ENCODE data around the gene NOX5.

NOX5 gene

DNA sequence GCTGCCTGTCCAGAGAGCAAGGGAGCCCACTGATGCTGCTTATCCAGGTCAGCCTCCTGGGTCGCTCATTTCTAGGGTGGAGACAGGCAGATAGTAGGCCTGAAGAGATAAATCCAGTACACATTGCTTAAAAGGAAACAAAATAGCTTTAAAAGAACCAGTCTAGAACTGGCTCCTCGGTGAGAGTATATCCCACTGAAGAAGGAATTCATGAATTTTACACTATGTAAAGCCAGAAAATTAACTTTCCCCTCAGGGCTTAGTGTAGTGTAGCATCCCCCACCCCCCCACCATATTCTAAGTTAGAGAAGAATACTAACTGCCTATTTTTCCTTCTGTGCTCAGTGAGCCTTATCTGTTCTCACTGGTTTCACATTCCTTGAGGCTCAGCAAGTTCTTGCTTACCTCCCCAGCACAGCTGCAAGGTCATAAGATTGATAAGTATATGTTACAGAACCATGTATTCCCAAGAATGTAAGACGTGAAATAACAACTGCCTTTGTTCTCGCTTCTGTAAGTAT is 30.5 kb upstream of the NOX5 start:
- Histone ChIP-seq H2AFZ (ENCODE audit: low read depth, low read length) (no peak overlapping the region), H3K9me3 (ENCODE audit: low read length) (no peaks in the 10 kb centered on the region), H3K4me1 (ENCODE audit: insufficient read depth, low read length) (no peaks in the 10 kb centered on the region), H3K4me3 (ENCODE audit: low read length) (no peak overlapping the region), H3K36me3 (ENCODE audit: insufficient read depth, low read length) (no peaks in the 10 kb centered on the region), H3K27me3 (ENCODE audit: insufficient read depth, low read length) (no peaks in the 10 kb centered on the region)

DNA sequence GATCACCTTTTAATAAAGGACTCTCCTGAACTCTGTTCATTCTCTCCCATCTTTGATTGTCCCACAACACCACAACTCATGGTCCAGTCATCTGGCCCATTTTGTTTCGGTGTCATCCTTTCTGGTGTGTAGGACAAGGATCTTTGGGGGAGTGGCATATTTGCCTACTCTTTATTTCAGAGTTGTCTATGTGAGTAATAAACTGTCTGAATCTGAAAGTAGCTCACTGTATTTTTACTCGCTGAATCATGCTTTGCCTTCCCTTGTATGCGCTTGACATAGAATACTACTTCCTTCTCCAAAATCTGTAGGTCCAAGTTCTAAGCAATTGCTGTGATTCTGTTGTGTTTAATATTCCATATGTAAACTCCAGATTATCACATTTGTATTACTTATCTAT is 29.9 kb upstream of the NOX5 start:
- H3K4me1 ChIP-seq (ENCODE audit: insufficient read depth, low read length) = no peaks in the 10 kb centered on the region
- H3K4me3 ChIP-seq (ENCODE audit: low read length) = no peak overlapping the region
- no peaks in the 10 kb centered on the region for H3K36me3 ChIP-seq (ENCODE audit: insufficient read depth, low read length)
- no peaks in the 10 kb centered on the region for H3K27me3 ChIP-seq (ENCODE audit: insufficient read depth, low read length)
- no peak overlapping the region for H2AFZ ChIP-seq (ENCODE audit: low read depth, low read length)
- H3K9me3 ChIP-seq (ENCODE audit: low read length) = no peaks in the 10 kb centered on the region

DNA sequence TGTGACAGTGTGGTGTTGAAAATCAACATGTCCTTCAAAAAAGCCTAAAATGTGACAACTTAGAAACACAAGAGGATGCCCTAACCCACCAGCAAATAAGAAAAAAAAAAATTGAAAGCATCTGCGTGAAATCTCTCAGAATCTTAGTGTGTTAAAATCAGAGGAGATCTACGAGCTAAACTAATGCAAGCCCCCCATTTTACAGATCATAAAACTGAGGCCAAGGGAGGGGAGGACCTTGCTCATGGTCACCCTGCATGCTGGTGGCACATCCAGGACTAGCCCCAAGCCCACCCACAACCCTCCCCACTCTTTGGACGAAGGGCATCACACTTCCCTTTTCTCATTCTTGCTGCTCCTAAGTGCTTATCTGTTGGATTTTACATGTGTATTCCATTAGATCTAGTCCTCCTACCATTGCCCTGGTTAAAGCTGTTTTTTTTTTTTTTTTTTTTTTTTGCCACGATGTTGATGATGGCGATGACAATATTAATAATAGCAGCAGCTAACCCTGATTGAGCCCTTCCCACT is 29.1 kb upstream of the NOX5 start:
- H3K9me3 ChIP-seq (ENCODE audit: low read length) = no peaks in the 10 kb centered on the region

DNA sequence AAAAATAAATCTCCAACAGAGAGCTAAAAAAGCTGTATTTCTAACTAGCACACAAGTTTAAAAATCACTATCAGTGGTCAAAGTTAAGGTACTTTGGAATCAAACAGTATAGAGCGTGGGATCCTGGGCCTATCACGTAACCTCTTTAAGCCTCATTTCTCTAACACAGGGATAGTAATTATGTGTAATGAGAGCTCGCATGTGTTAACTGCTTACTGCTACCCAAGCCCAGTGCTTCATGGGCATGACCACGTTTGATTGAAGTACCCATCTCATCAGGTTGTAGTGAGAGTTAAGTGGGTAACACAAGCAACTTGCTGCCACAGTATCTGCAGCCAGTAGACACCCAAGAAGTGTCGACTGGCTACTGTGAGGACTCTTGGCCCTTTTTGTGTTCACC is 28.2 kb upstream of the NOX5 start:
- H3K36me3 ChIP-seq (ENCODE audit: insufficient read depth, low read length) = no peaks in the 10 kb centered on the region
- H3K9me3 ChIP-seq (ENCODE audit: low read length) = no peaks in the 10 kb centered on the region
- H2AFZ ChIP-seq (ENCODE audit: low read depth, low read length) = no peak overlapping the region
- no peak overlapping the region for H3K4me3 ChIP-seq (ENCODE audit: low read length)
- H3K27me3 ChIP-seq (ENCODE audit: insufficient read depth, low read length) = no peaks in the 10 kb centered on the region
- H3K4me1 ChIP-seq (ENCODE audit: insufficient read depth, low read length) = peaks cover 7% of the 10 kb centered on the region

More for the DNA sequence above, 29.1 kb upstream of the NOX5 start:
- Histone ChIP-seq H3K4me1 (ENCODE audit: insufficient read depth, low read length) (peaks cover 3% of the 10 kb centered on the region), H2AFZ (ENCODE audit: low read depth, low read length) (no peak overlapping the region), H3K4me3 (ENCODE audit: low read length) (no peak overlapping the region), H3K36me3 (ENCODE audit: insufficient read depth, low read length) (no peaks in the 10 kb centered on the region), H3K27me3 (ENCODE audit: insufficient read depth, low read length) (no peaks in the 10 kb centered on the region)

DNA sequence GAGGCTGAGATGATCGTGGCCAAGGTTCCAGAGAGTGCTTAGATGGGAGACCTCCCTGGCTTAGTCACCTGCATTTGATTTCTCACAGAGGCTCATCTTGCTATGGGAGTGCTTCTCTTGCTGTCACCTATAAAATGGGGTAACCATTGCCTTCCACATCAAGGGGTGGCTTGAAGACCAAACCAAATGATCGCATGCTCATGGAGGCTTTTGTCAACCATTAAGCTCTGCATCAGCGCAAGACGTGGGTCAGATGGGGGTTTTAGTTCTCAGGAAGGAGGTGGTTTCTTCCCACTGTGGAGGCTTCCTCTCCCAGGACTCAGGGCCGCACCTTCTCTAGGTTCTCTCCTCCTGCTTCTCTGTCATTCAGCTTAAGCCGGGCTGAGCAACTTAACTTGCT is 27.4 kb upstream of the NOX5 start:
- Histone ChIP-seq H3K36me3 (ENCODE audit: insufficient read depth, low read length) (no peaks in the 10 kb centered on the region), H3K4me3 (ENCODE audit: low read length) (no peak overlapping the region), H3K9me3 (ENCODE audit: low read length) (no peaks in the 10 kb centered on the region), H2AFZ (ENCODE audit: low read depth, low read length) (no peak overlapping the region), H3K27me3 (ENCODE audit: insufficient read depth, low read length) (no peaks in the 10 kb centered on the region), H3K4me1 (ENCODE audit: insufficient read depth, low read length) (peaks cover 7% of the 10 kb centered on the region)

DNA sequence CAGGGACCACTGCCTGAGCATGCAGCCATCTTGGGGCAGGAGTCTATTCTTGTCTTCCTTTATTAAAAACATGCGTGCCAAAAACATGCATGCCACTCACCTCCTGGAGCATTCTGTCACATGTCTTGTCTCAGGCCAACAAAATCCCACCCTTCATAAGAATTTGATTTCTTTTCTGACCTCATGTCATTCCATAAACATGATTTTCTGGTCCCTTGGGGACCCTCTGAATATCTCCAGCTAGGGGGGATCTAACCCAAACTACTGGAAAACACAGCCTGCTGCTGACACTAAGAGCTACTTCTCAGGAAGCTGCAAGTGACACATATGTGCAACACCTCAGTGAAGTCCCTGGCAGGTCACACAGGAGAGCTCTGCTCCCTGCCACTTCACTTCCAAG is 26.8 kb upstream of the NOX5 start:
- H3K4me1 ChIP-seq (ENCODE audit: insufficient read depth, low read length) = peaks cover 7% of the 10 kb centered on the region
- H3K9me3 ChIP-seq (ENCODE audit: low read length) = no peaks in the 10 kb centered on the region
- no peak overlapping the region for H3K4me3 ChIP-seq (ENCODE audit: low read length)
- no peaks in the 10 kb centered on the region for H3K27me3 ChIP-seq (ENCODE audit: insufficient read depth, low read length)
- no peaks in the 10 kb centered on the region for H3K36me3 ChIP-seq (ENCODE audit: insufficient read depth, low read length)
- H2AFZ ChIP-seq (ENCODE audit: low read depth, low read length) = no peak overlapping the region

DNA sequence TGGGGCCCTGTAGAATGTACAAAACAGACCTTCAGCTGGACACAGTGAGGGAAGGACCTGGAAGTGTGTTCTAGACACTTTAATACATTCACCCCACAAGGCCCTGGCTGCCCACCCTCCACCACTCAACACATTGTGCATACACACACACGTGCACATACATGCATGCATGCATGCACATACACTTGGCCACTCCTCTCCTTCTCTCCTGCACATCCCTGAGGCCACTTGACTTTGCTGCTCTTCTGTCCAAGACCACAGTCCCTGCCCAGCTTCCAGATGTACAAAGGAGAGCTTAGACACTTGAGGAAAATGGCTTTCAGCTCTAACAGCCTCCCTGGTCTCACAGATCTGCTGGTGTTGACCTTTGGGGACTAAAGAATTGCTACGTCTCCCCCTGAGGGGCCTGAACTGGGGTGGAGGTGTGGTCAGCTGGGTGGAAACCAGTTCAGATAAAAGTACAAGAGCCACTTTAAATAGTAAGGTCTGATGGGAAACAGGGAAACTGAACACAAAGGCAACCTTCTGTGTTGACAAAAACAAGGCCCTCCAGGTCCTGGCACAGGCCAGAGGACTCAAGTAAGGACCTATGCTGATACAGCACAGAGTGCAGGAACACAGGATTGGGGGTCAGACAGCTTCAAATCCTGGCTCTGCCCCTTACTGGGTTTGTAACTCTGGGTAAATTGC is 24.8 kb upstream of the NOX5 start:
- H3K9me3 ChIP-seq (ENCODE audit: low read length) = no peaks in the 10 kb centered on the region
- no peak overlapping the region for H2AFZ ChIP-seq (ENCODE audit: low read depth, low read length)
- H3K4me3 ChIP-seq (ENCODE audit: low read length) = no peak overlapping the region
- no peaks in the 10 kb centered on the region for H3K27me3 ChIP-seq (ENCODE audit: insufficient read depth, low read length)
- no peaks in the 10 kb centered on the region for H3K36me3 ChIP-seq (ENCODE audit: insufficient read depth, low read length)
- H3K4me1 ChIP-seq (ENCODE audit: insufficient read depth, low read length) = peaks cover 7% of the 10 kb centered on the region

DNA sequence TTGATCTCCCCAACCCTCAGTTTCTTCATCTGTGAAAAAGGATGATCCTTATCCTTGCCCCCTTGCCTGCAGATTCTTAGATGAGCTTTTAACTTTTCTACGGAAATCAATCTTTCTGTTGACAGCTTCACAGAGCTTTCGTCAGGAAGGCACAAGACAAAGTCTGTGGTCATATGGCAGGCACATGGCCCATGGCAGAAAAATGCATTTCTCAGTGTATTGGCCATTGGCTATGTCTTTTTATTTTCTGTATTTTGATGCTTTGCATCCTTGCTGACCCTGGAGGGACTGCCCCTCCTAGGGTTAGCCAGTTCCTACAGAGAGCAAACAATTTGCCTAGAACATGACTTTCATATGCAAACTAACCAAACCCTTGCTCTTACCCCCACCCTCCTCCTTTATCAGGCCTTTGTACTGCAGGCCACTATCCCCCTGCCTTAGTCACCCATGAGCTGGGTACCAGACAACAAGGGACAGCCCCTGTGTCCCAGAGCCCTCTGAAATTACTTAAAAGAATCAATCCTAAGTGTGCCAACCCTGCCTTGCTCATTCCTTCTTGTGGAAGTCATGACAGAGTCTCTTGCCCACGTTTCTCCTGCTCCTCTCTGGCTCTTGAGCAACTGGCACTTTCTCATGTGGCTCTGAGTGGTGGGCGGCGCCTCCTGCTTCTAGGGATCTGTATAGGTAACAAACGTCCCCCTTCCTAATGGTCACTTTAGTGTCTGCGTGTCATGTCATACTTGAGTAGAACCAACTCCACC is 24.1 kb upstream of the NOX5 start:
- Histone ChIP-seq H3K36me3 (ENCODE audit: insufficient read depth, low read length) (no peaks in the 10 kb centered on the region), H2AFZ (ENCODE audit: low read depth, low read length) (no peak overlapping the region), H3K9me3 (ENCODE audit: low read length) (no peaks in the 10 kb centered on the region), H3K4me1 (ENCODE audit: insufficient read depth, low read length) (peaks cover 7% of the 10 kb centered on the region), H3K4me3 (ENCODE audit: low read length) (no peak overlapping the region), H3K27me3 (ENCODE audit: insufficient read depth, low read length) (no peaks in the 10 kb centered on the region)

DNA sequence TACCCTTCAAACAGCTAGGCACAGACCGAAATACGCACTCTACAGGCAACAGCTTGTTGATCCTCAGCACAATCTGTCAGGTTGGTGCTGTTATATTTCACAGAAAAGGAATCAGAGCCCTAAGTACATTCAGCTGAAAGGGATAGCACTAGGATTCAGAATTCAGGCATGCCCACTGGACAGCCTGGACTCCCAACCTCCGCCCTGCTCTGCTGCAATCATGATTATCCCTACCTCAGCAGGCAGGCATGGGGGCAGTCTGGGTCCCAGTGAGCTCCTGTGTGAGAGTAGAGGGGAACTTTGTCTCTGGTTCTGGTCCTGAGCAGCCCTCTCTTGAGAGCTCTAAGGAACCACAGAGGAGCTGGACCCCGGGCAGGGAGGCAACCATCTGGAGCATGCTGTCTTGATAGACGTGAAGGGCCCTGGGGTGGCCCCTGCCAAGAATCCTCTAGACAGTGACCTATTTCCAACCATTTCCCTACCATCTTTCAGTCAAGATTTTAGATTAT is 23.4 kb upstream of the NOX5 start:
- Histone ChIP-seq H3K36me3 (ENCODE audit: insufficient read depth, low read length) (no peaks in the 10 kb centered on the region), H3K9me3 (ENCODE audit: low read length) (no peaks in the 10 kb centered on the region), H3K27me3 (ENCODE audit: insufficient read depth, low read length) (no peaks in the 10 kb centered on the region), H3K4me1 (ENCODE audit: insufficient read depth, low read length) (peaks cover 7% of the 10 kb centered on the region), H3K4me3 (ENCODE audit: low read length) (no peak overlapping the region), H2AFZ (ENCODE audit: low read depth, low read length) (no peak overlapping the region)

DNA sequence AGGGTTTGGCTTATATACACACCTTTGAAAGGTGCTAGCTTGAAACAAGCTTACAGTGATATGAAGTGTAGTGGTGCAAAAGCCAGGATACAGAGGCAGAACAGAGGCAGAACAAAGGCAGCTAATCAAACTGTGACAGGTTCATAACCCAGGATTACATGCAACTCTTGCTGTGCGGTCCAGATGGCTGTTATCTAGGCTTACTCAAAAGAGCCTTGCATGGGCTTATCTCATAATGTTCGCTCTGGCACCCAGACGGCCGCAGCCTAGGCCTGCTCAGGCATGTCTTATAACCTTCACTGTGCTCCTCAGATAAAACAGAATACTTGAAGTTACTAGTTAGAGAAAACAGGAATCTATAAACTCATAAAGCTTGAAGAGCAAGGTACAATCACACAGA is 22.8 kb upstream of the NOX5 start:
- Histone ChIP-seq H3K36me3 (ENCODE audit: insufficient read depth, low read length) (no peaks in the 10 kb centered on the region), H3K9me3 (ENCODE audit: low read length) (no peaks in the 10 kb centered on the region), H3K4me1 (ENCODE audit: insufficient read depth, low read length) (peaks cover 7% of the 10 kb centered on the region), H3K27me3 (ENCODE audit: insufficient read depth, low read length) (no peaks in the 10 kb centered on the region), H3K4me3 (ENCODE audit: low read length) (no peak overlapping the region), H2AFZ (ENCODE audit: low read depth, low read length) (no peak overlapping the region)

DNA sequence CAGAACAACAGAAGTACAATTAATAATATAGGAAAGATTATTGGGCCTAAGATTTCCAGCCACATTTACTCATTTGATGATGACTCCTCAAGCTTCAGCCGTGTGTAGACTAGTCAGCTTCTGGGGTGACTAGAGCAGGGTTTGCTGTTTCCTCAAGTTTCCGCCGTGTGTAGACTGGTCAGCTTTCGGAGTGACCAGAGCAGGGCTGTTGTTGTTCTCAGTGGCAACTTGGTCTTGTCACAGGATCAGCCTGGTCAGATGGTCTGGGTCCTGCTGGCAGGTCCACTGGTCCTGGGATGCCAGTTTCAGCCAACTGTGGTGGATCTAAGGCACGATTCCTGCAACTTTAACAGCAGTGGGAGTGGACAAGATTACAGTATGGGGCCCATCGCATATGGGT is 21.8 kb upstream of the NOX5 start:
- Histone ChIP-seq H3K4me1 (ENCODE audit: insufficient read depth, low read length) (peaks cover 7% of the 10 kb centered on the region), H3K4me3 (ENCODE audit: low read length) (no peak overlapping the region), H2AFZ (ENCODE audit: low read depth, low read length) (no peak overlapping the region), H3K9me3 (ENCODE audit: low read length) (no peaks in the 10 kb centered on the region), H3K27me3 (ENCODE audit: insufficient read depth, low read length) (no peaks in the 10 kb centered on the region), H3K36me3 (ENCODE audit: insufficient read depth, low read length) (no peaks in the 10 kb centered on the region)

DNA sequence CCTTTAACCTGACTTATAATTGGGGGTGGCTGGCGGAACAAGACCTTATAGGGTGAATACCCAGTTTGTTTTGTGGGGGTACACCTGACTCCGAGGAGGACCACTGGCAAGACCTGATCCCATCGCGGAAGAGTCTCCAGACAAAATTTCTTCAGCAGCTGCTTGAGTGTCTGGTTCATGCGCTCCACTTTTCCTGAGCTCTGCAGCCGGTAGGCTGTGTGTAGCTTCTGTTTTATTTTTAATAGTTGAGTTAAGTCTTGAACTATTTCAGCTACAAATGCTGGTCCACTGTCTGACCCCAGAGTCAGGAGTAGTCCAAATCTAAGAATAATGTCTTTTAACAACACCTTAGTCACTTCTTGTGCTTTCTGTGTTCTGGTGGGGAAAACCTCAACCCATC is 21.2 kb upstream of the NOX5 start:
- no peaks in the 10 kb centered on the region for H3K36me3 ChIP-seq (ENCODE audit: insufficient read depth, low read length)
- no peak overlapping the region for H2AFZ ChIP-seq (ENCODE audit: low read depth, low read length)
- H3K4me1 ChIP-seq (ENCODE audit: insufficient read depth, low read length) = peaks cover 7% of the 10 kb centered on the region
- no peaks in the 10 kb centered on the region for H3K27me3 ChIP-seq (ENCODE audit: insufficient read depth, low read length)
- no peak overlapping the region for H3K4me3 ChIP-seq (ENCODE audit: low read length)
- H3K9me3 ChIP-seq (ENCODE audit: low read length) = no peaks in the 10 kb centered on the region

DNA sequence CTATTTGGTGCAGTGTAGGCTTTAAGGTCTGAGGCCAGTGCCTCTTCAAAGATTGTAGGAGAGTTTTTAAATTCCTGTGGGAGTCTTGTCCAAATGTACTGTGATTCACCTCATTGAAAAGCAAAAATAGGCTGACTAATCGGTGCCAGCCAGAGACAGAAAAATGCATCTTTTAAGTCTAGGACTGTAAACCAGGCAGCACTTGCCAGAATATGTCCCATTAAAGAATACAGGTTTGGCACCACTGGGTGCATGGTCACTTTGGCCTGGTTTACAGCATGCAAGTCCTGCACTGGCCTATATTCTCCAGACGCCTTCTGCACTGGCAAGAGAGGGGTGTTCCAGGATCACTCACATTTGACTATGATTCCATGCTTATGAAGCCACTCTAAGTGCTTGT is 20.3 kb upstream of the NOX5 start:
- H2AFZ ChIP-seq (ENCODE audit: low read depth, low read length) = no peak overlapping the region
- no peaks in the 10 kb centered on the region for H3K36me3 ChIP-seq (ENCODE audit: insufficient read depth, low read length)
- peaks cover 11% of the 10 kb centered on the region for H3K4me1 ChIP-seq (ENCODE audit: insufficient read depth, low read length)
- H3K9me3 ChIP-seq (ENCODE audit: low read length) = no peaks in the 10 kb centered on the region
- H3K27me3 ChIP-seq (ENCODE audit: insufficient read depth, low read length) = no peaks in the 10 kb centered on the region
- H3K4me3 ChIP-seq (ENCODE audit: low read length) = no peak overlapping the region

Data from neuron (in vitro differentiated cells).